Right renal cortex interstitium (tissue), 3 donors: ENCODE data around the gene LRG1. TPM values are rescaled to one million over a fixed set of nuclear protein-coding genes. Genes with fewer than 3 reads are reported as not detected.

Source experiments
- DNase-seq, 3 donors: peaks; one replicate each; pipeline ENCODE4 v3.0.0-alpha.2; 2013; ENCODE audit warnings: low read depth in 3 of 3, low spot score in 2 of 3
- polyA plus RNA-seq, 3 donors: library from polyadenylated mRNA; unstranded; fragments of 120-200 nt; gene quantifications; one replicate each; pipeline ENCODE4 v1.2.1, GENCODE V29; 2013; ENCODE audit not compliant: insufficient read length in 3 of 3

The LRG1 gene
- polyA plus RNA-seq, 3 donors: 0.44 to 0.65 (median 0.57) TPM

GRCh38 chr19:4513248-4513647, 26.6 kb downstream of the LRG1 start:
- DNase-seq: no peak

- DNase-seq: no peak
Measured at GRCh38 chr19:4512070-4512469, 27.8 kb downstream of the LRG1 start.

GRCh38 chr19:4511300-4512054, 28.4 kb downstream of the LRG1 start:
- no peak for DNase-seq

- no peak for DNase-seq
Measured at GRCh38 chr19:4510435-4511255, 29.2 kb downstream of the LRG1 start.

- DNase-seq: no peak
Measured at GRCh38 chr19:4508698-4509097, 31.1 kb downstream of the LRG1 start.

GRCh38 chr19:4507804-4508203, 32.0 kb downstream of the LRG1 start:
- DNase-seq: no peak

GRCh38 chr19:4507150-4507452, 32.7 kb downstream of the LRG1 start:
- DNase-seq: no peak

- DNase-seq: no peak
Measured at GRCh38 chr19:4506449-4507149, 33.2 kb downstream of the LRG1 start.

GRCh38 chr19:4505570-4506448, 34.0 kb downstream of the LRG1 start:
- no peak for DNase-seq

GRCh38 chr19:4504891-4505569, 34.8 kb downstream of the LRG1 start:
- DNase-seq: no peak

- no peak for DNase-seq
Measured at GRCh38 chr19:4504297-4504701, 35.5 kb downstream of the LRG1 start.

- DNase-seq: no peak
Measured at GRCh38 chr19:4503825-4504170, 36.0 kb downstream of the LRG1 start.

GRCh38 chr19:4503132-4503824, 36.6 kb downstream of the LRG1 start:
- DNase-seq: no peak

GRCh38 chr19:4502282-4503131, 37.3 kb downstream of the LRG1 start:
- DNase-seq: no peak

GRCh38 chr19:4501691-4502090, 38.1 kb downstream of the LRG1 start:
- DNase-seq: no peak

GRCh38 chr19:4500841-4501591, 38.8 kb downstream of the LRG1 start:
- no peak for DNase-seq

GRCh38 chr19:4499855-4500254, 40.0 kb downstream of the LRG1 start:
- no peak for DNase-seq

GRCh38 chr19:4499318-4499717, 40.5 kb downstream of the LRG1 start:
- DNase-seq: no peak
